Measurements from ENCODE around the gene SLIT3. TPM values are rescaled to one million over a fixed set of nuclear protein-coding genes. Genes with fewer than 3 reads are reported as not detected.

SLIT3 gene
- total RNA-seq, 1 donor from 2014 or later = 16.6 TPM

- no peak for DNase-seq (ENCODE audit: low spot score)
- intact Hi-C loops (cut with DNase I) = no loop called here
Observed at GRCh38 chr5:169273451-169273850, 27.5 kb downstream of the SLIT3 start.

GRCh38 chr5:169272731-169273427 is 28.1 kb downstream of the SLIT3 start:
- no peak for DNase-seq (ENCODE audit: low spot score)
- intact Hi-C loops (cut with DNase I) = no loop called here

GRCh38 chr5:169272111-169272510 is 28.8 kb downstream of the SLIT3 start:
- DNase-seq (ENCODE audit: low spot score) = no peak
- intact Hi-C loops (cut with DNase I) = no loop called here

GRCh38 chr5:169270827-169271226 is 30.1 kb downstream of the SLIT3 start:
- intact Hi-C loops (cut with DNase I) = no loop called here
- no peak for DNase-seq (ENCODE audit: low spot score)

GRCh38 chr5:169268019-169268418 is 32.9 kb downstream of the SLIT3 start:
- intact Hi-C loops (cut with DNase I) = no loop called here

GRCh38 chr5:169265888-169266287 is 35.1 kb downstream of the SLIT3 start:
- intact Hi-C loops (cut with DNase I) = no loop called here
- no peak for DNase-seq (ENCODE audit: low spot score)

More at GRCh38 chr5:169268019-169268418, 32.9 kb downstream of the SLIT3 start:
- no peak for DNase-seq (ENCODE audit: low spot score)

- no peak for DNase-seq (ENCODE audit: low spot score)
- intact Hi-C loops (cut with DNase I) = no loop called here
Observed at GRCh38 chr5:169263591-169263990, 37.3 kb downstream of the SLIT3 start.

GRCh38 chr5:169260896-169261569 is 39.9 kb downstream of the SLIT3 start:
- no peak for DNase-seq (ENCODE audit: low spot score)
- intact Hi-C loops (cut with DNase I) = no loop called here

GRCh38 chr5:169258372-169259000 is 42.5 kb downstream of the SLIT3 start:
- DNase-seq (ENCODE audit: low spot score) = no peak
- intact Hi-C loops (cut with DNase I) = no loop called here

GRCh38 chr5:169256191-169256590 is 44.7 kb downstream of the SLIT3 start:
- DNase-seq (ENCODE audit: low spot score) = no peak
- intact Hi-C loops (cut with DNase I) = no loop called here

GRCh38 chr5:169253071-169253470 is 47.9 kb downstream of the SLIT3 start:
- DNase-seq (ENCODE audit: low spot score) = no peak
- intact Hi-C loops (cut with DNase I) = no loop called here

- intact Hi-C loops (cut with DNase I) = no loop called here
- no peak for DNase-seq (ENCODE audit: low spot score)
Observed at GRCh38 chr5:169251333-169252084, 49.4 kb downstream of the SLIT3 start.

GRCh38 chr5:169250887-169251286 is 50.1 kb downstream of the SLIT3 start:
- intact Hi-C loops (cut with DNase I) = no loop called here
- no peak for DNase-seq (ENCODE audit: low spot score)

- intact Hi-C loops (cut with DNase I) = no loop called here
Observed at GRCh38 chr5:169248996-169249395, 51.9 kb downstream of the SLIT3 start.

GRCh38 chr5:169248550-169248949 is 52.4 kb downstream of the SLIT3 start:
- no peak for DNase-seq (ENCODE audit: low spot score)
- intact Hi-C loops (cut with DNase I) = no loop called here

More at GRCh38 chr5:169248996-169249395, 51.9 kb downstream of the SLIT3 start:
- no peak for DNase-seq (ENCODE audit: low spot score)

- intact Hi-C loops (cut with DNase I) = no loop called here
- DNase-seq (ENCODE audit: low spot score) = no peak
Observed at GRCh38 chr5:169244812-169245211, 56.1 kb downstream of the SLIT3 start.

GRCh38 chr5:169243651-169244422 is 57.1 kb downstream of the SLIT3 start:
- intact Hi-C loops (cut with DNase I) = no loop called here
- no peak for DNase-seq (ENCODE audit: low spot score)

- DNase-seq (ENCODE audit: low spot score) = no peak
- intact Hi-C loops (cut with DNase I) = no loop called here
Observed at GRCh38 chr5:169242849-169243186, 58.1 kb downstream of the SLIT3 start.

- intact Hi-C loops (cut with DNase I) = no loop called here
- no peak for DNase-seq (ENCODE audit: low spot score)
Observed at GRCh38 chr5:169242175-169242848, 58.6 kb downstream of the SLIT3 start.

Data from cardiac septum (tissue), 1 donor.